CD4-positive, alpha-beta T cell (primary cell): ENCODE measurements around the gene NBPF26. TPM values are rescaled to one million over a fixed set of nuclear protein-coding genes. Genes with fewer than 3 reads are reported as not detected.
A peak's percentile ranks its signal among the peaks of the same experiment; 100 is the strongest.
"Not testable (repeated sequence)": the region's sequence is repeated elsewhere in the genome, so short reads cannot be mapped to it uniquely, and the experiment has no call there.

Source experiments
- ATAC-seq: fragments of 200-7000 bp; cut with Tn5 transposase; one replicate; pipeline ENCODE4 v1.10.0; 2022; ENCODE audit warnings: mild to moderate bottlenecking; ENCODE audit not compliant: poor library complexity
- CTCF ChIA-PET: fragments of 350-600 bp; sonication (Branson Sonifier 250); formaldehyde crosslinking; loops from one replicate; lab custom pipeline; 2021; ENCODE audit warnings: antibody characterized with exemption, inconsistent platforms; lab: Charles Lee
- POLR2A ChIA-PET: fragments of 350-600 bp; sonication (Branson Sonifier 250); formaldehyde crosslinking; loops from one replicate; lab custom pipeline; 2021; ENCODE audit warnings: antibody characterized with exemption, inconsistent platforms; lab: Charles Lee
- DNase-seq, 14 experiments: peaks; one replicate each; pipeline ENCODE4 v3.0.0-alpha.2; 2013 to 2020; ENCODE audit warnings: mixed read lengths in 2 of 14
- H3K27ac ChIP-seq, 2 donors: one replicate each; pipeline versions ENCODE4 v1.5.1 to v1.7.0; 2013; ENCODE audit warnings: low read length in 2 of 2, low read depth in 1 of 2, mild to moderate bottlenecking in 1 of 2
- H3K27me3 ChIP-seq, 2 experiments: 1 replicate in 1 of 2; 2 replicates in 1 of 2; pipeline versions ENCODE4 v1.6.1 to v1.7.0; 2013; ENCODE audit warnings: low read length in 2 of 2, control low read depth in 1 of 2, mild to moderate bottlenecking in 1 of 2, moderate library complexity in 1 of 2; ENCODE audit not compliant: insufficient read depth in 2 of 2, control insufficient read depth in 1 of 2
- H3K36me3 ChIP-seq: one replicate; pipeline ENCODE4 v1.6.1; 2013; ENCODE audit warnings: low read length, control low read depth; ENCODE audit not compliant: insufficient read depth
- H3K4me1 ChIP-seq: one replicate; pipeline ENCODE4 v1.6.1; 2013; ENCODE audit warnings: low read length, control low read depth; ENCODE audit not compliant: insufficient read depth
- H3K4me3 ChIP-seq: one replicate; pipeline ENCODE4 v1.5.1; 2013; ENCODE audit warnings: mild to moderate bottlenecking, low read length, moderate library complexity
- H3K9me3 ChIP-seq, 2 experiments: 1 replicate in 1 of 2; 2 replicates in 1 of 2; pipeline versions ENCODE4 v1.6.1 to v1.7.0; 2013; ENCODE audit warnings: low read length in 2 of 2, mild to moderate bottlenecking in 2 of 2, control low read depth in 1 of 2, moderate library complexity in 1 of 2; ENCODE audit not compliant: control insufficient read depth in 1 of 2, insufficient read depth in 1 of 2
- H3K27ac Mint-ChIP-seq: one replicate; pipeline ENCODE4 v1.8.0; 2020; ENCODE audit warnings: mixed read lengths
- H3K27me3 Mint-ChIP-seq: one replicate; pipeline ENCODE4 v1.8.0; 2021; ENCODE audit warnings: mixed read lengths
- H3K36me3 Mint-ChIP-seq: one replicate; pipeline ENCODE4 v1.8.0; 2021; ENCODE audit warnings: low read depth, mixed read lengths
- H3K4me1 Mint-ChIP-seq: one replicate; pipeline ENCODE4 v1.8.0; 2021; ENCODE audit warnings: low read depth, mixed read lengths
- H3K4me3 Mint-ChIP-seq: one replicate; pipeline ENCODE4 v1.8.0; 2020; ENCODE audit warnings: mild to moderate bottlenecking, mixed read lengths
- H3K9me3 Mint-ChIP-seq: one replicate; pipeline ENCODE4 v1.8.0; 2020; ENCODE audit warnings: mixed read lengths
- intact Hi-C, 2 experiments: fragments of 100-400 bp; cut with DNase I in 1 of 2; cut with micrococcal nuclease in 1 of 2; formaldehyde crosslinking; loops; one replicate each; pipeline versions ENCODE4 v1.15.1 to v1.9.0; 2023 to 2025; cut with DNase I, micrococcal nuclease
- total RNA-seq, 174 experiments: library from RNA in 2 of 174; stranded (reverse) in 2 of 174; gene quantifications; one replicate each; pipeline ENCODE4 v1.2.3 and lab custom pipeline; 2021 to 2026

Gene NBPF26
- total RNA-seq, 2 experiments from 2014 or later: 25.6 to 26.0 TPM

DNA sequence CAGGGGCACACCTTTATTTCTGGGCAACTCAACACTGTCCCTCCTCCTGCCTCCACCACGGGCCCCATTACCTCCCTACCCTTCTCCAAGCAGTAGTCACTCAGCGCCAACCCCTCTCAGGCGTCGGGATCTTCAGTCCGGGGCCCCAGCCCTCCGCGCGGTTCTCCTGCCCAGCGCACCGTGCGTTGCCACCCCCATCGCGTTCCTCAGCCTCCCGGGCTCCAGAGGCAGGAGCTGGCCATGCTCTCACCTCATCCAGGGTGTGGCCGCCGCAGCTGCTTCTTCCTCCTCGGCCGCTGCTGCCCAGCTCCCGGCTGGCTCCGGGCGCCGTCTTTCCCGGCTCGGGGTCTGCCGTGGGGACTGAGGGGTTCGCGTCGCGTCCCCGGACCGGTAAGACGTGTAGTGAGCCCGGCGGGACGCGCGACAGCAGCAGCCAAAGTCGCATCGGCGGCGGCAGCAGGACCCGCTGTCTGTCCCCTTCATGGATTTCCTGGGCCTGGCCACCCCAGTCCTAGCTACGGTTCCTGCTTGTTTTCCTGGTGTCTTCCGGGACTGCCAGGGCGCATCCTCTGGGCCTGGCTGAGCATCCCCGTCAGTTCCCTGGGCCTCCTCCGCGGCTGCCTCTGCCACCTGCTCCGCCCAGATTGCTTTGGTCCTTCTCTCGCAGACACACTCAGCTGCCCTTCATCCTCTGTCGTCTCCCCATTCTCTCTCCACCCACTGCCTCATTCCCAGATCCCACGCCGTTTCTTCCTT lies 22.8 kb upstream of the NBPF26 start:
- DNase-seq, H3K36me3 ChIP-seq, H3K9me3 ChIP-seq, H3K36me3 Mint-ChIP-seq, H3K4me1 ChIP-seq, H3K4me3 ChIP-seq, H3K27ac Mint-ChIP-seq, POLR2A ChIA-PET, H3K4me1 Mint-ChIP-seq, ATAC-seq, H3K4me3 Mint-ChIP-seq, CTCF ChIA-PET, intact Hi-C loops, H3K27me3 ChIP-seq, H3K27ac ChIP-seq, H3K9me3 Mint-ChIP-seq, H3K27me3 Mint-ChIP-seq: not testable (repeated sequence)

DNA sequence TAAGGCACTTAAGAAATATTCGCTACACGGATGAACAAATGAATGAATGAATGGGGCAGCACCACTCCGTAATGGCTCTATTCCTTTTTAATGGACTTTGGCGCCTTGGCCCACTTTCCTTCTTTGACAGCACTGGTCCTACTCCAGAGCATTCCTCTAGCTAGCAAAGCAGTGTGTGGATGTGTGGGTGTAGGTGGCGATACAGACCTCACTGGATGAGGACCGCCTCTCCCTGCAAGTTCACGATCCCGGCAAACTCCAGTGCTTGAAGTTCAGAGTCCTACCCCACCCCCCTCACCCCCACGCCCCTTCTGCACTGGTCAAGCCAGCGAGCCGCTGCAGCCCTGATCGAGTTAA lies 409 bp upstream of the NBPF26 start:
- H3K27ac Mint-ChIP-seq, H3K4me3 Mint-ChIP-seq, DNase-seq: not testable (repeated sequence)

DNA sequence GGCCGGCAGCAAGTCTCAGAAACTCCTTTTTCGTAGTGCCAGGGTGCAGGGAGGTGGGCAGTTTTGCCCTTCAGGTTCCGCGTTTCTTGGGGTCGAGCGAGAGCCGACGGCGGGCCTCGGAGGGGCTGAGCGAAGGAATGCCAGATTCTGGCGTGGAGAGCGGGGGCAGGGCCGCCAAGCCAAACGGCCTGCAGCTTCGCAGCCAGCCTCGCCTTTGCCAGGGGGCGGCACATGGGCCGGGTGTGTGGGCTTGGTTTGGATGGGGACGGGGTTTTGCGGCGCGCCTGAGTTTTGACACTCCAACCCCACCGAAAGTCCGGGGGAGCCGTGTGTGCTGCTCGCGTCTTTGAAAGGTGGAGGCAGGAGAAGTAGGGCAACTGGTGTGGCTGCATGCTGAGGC lies 762 bp downstream of the NBPF26 start:
- CTCF ChIA-PET: not testable (repeated sequence)

More for the DNA sequence above, 409 bp upstream of the NBPF26 start:
- CTCF ChIA-PET, H3K27ac ChIP-seq, H3K36me3 Mint-ChIP-seq, intact Hi-C loops, H3K9me3 ChIP-seq, H3K4me1 ChIP-seq, H3K4me1 Mint-ChIP-seq, POLR2A ChIA-PET, H3K9me3 Mint-ChIP-seq, H3K27me3 ChIP-seq, H3K27me3 Mint-ChIP-seq, H3K36me3 ChIP-seq: not testable (repeated sequence)
- peak; percentile 44 for ATAC-seq
- peak overlapping the region; percentile 12 for H3K4me3 ChIP-seq

DNA sequence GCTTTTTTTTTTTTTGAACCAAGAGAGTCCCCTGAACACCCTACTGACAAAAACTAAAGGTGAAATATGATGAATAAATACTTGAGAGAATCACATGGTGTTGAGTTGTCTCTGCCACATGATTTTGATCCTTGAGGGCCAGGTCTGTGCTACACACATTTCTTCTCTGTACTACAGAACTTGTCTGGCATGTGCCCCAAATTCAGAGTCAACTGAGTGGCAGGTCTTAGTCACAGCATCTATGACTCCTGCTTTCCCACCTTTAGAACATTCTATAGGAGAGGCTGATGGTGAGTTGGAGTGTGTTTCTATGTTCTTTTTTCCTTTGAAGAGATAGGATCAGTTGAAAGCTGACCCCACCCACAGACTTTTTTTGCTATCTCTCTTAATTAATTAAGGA lies 5.1 kb downstream of the NBPF26 start:
- intact Hi-C loops: not testable (repeated sequence)

More for the DNA sequence above, 762 bp downstream of the NBPF26 start:
- H3K9me3 ChIP-seq, ATAC-seq, H3K4me1 ChIP-seq, H3K4me1 Mint-ChIP-seq, H3K9me3 Mint-ChIP-seq, H3K27ac ChIP-seq, H3K27ac Mint-ChIP-seq, intact Hi-C loops, H3K36me3 Mint-ChIP-seq, H3K4me3 Mint-ChIP-seq, POLR2A ChIA-PET, H3K36me3 ChIP-seq, H3K27me3 ChIP-seq, H3K27me3 Mint-ChIP-seq: not testable (repeated sequence)
- peak in 2 of 14 experiments; percentile 21 for DNase-seq
- H3K4me3 ChIP-seq: peak overlapping the region; percentile 54

DNA sequence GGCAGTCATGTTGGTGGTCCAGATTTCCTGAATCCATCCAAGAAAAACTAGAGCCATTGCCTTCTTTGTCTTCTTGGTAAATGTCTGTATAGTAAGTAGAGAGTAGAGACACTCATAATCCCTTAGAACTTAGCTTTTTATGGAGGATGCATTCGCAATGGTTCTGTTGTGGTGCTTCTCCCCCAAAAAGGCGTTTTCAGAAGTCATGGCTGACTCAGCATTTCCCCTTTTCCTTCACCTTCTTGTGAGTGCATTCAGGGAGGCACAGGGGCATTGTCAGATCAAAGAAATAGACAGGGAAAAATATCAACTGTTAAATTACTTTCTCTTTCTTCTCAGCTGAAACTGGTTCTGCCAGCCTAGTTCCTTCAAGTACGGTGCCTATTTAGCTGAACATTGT lies 45.3 kb downstream of the NBPF26 start:
- H3K27me3 ChIP-seq, H3K27ac ChIP-seq, DNase-seq, CTCF ChIA-PET, H3K9me3 ChIP-seq, H3K9me3 Mint-ChIP-seq, H3K27me3 Mint-ChIP-seq, POLR2A ChIA-PET, H3K36me3 ChIP-seq, H3K4me3 Mint-ChIP-seq, H3K36me3 Mint-ChIP-seq, H3K4me3 ChIP-seq, H3K27ac Mint-ChIP-seq, intact Hi-C loops, ATAC-seq, H3K4me1 Mint-ChIP-seq, H3K4me1 ChIP-seq: not testable (repeated sequence)

More for the DNA sequence above, 5.1 kb downstream of the NBPF26 start:
- H3K9me3 Mint-ChIP-seq, H3K9me3 ChIP-seq, H3K4me1 ChIP-seq, CTCF ChIA-PET, H3K4me3 Mint-ChIP-seq, H3K36me3 Mint-ChIP-seq, H3K4me3 ChIP-seq, H3K27ac Mint-ChIP-seq, H3K36me3 ChIP-seq, H3K27me3 Mint-ChIP-seq, POLR2A ChIA-PET, H3K27ac ChIP-seq, H3K27me3 ChIP-seq, ATAC-seq, H3K4me1 Mint-ChIP-seq: not testable (repeated sequence)
- peak in 1 of 14 experiments; percentile 1 for DNase-seq

DNA sequence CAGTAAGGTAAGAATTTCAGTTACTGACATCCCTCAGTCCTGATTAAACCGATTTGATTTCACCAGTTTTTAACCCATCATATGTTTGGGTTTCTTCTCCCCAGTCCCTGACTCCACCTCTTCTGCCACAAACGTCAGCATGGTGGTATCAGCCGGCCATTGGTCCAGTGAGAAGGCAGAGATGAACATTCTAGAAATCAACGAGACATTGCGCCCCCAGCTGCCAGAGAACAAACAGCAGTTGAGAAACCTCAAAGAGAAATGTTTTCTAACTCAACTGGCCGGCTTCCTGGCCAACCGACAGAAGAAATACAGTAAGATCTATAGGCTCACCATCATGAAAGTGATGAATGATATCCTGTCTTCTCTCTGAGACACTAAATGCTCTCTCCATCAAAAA lies 81.7 kb downstream of the NBPF26 start:
- H3K4me3 Mint-ChIP-seq, intact Hi-C loops, H3K9me3 ChIP-seq, H3K4me3 ChIP-seq, ATAC-seq, H3K4me1 ChIP-seq, H3K27me3 ChIP-seq, POLR2A ChIA-PET, H3K4me1 Mint-ChIP-seq, H3K27me3 Mint-ChIP-seq, H3K36me3 ChIP-seq, H3K27ac Mint-ChIP-seq, H3K27ac ChIP-seq, H3K9me3 Mint-ChIP-seq, CTCF ChIA-PET, H3K36me3 Mint-ChIP-seq: not testable (repeated sequence)
- DNase-seq: peak in 5 of 14 experiments; percentile 3 to 32 (median 13)
